A673 (cell line): ENCODE data around the gene ZNF717. TPM values are rescaled to one million over a fixed set of nuclear protein-coding genes. Genes with fewer than 3 reads are reported as not detected.
"Not testable (repeated sequence)": the region's sequence is repeated elsewhere in the genome, so short reads cannot be mapped to it uniquely, and the experiment has no call there.

Experiments
- BruUV-seq: library from RNA; stranded (reverse); fragments of 400-500 nt; replicated peaks from 2 replicates; lab custom pipeline; 2021; lab: Mats Ljungman, UMichigan
- CTCF ChIA-PET: fragments of 300-600 bp; sonication (Branson Sonifier 250); formaldehyde crosslinking; loops from one replicate; lab custom pipeline; 2022; ENCODE audit warnings: antibody characterized with exemption; lab: Charles Lee
- POLR2A ChIA-PET: fragments of 300-600 bp; sonication (Branson Sonifier 250); formaldehyde crosslinking; loops from one replicate; lab custom pipeline; 2022; ENCODE audit warnings: antibody characterized with exemption; ENCODE audit not compliant: low non-redundant PET; lab: Charles Lee
- DNase-seq: peaks from one replicate; pipeline ENCODE4 v3.0.0-alpha.2; 2015; ENCODE audit warnings: low spot score
- H3K27ac ChIP-seq: fragments of 200-600 bp; sonication (generic); 2 replicates; pipeline ENCODE4 v1.5.1; 2016; ENCODE audit warnings: mixed run types, low read depth, mild to moderate bottlenecking, mixed read lengths, antibody characterized with exemption, low read length; ENCODE audit not compliant: poor library complexity, severe bottlenecking
- H3K27me3 ChIP-seq: fragments of 200-600 bp; sonication (generic); replicated peaks from 2 replicates; pipeline ENCODE4 v1.6.1; 2017; ENCODE audit warnings: mixed run types, low read depth, mild to moderate bottlenecking, mixed read lengths, antibody characterized with exemption, low read length; ENCODE audit not compliant: insufficient read depth, poor library complexity
- H3K36me3 ChIP-seq: fragments of 200-600 bp; sonication (generic); 2 replicates; pipeline ENCODE4 v1.6.1; 2016; ENCODE audit warnings: mixed run types, mild to moderate bottlenecking, mixed read lengths, antibody characterized with exemption, low read length; ENCODE audit not compliant: insufficient read depth, poor library complexity, severe bottlenecking
- H3K4me1 ChIP-seq: fragments of 200-600 bp; sonication (generic); 2 replicates; pipeline ENCODE4 v1.6.1; 2017; ENCODE audit warnings: mixed run types, mild to moderate bottlenecking, mixed read lengths, antibody characterized with exemption, low read length; ENCODE audit not compliant: insufficient read depth, poor library complexity, severe bottlenecking
- H3K4me3 ChIP-seq: fragments of 200-600 bp; sonication (generic); 2 replicates; pipeline ENCODE4 v1.5.1; 2016; ENCODE audit warnings: low read depth, mixed run types, mild to moderate bottlenecking, mixed read lengths, low read length; ENCODE audit not compliant: poor library complexity, severe bottlenecking
- H3K9me3 ChIP-seq: fragments of 200-600 bp; sonication (generic); 2 replicates; pipeline ENCODE4 v1.6.1; 2016; ENCODE audit warnings: mixed run types, low read depth, mild to moderate bottlenecking, mixed read lengths, antibody characterized with exemption, low read length; ENCODE audit not compliant: poor library complexity, severe bottlenecking
- EZH2 ChIP-seq: fragments of 200-600 bp; sonication (generic); IDR thresholded peaks from 2 replicates; pipeline ENCODE4 v1.6.1; 2017; ENCODE audit warnings: borderline replicate concordance, low read depth, mild to moderate bottlenecking, mixed read lengths, antibody characterized with exemption, low read length; ENCODE audit not compliant: poor library complexity, severe bottlenecking
- intact Hi-C: fragments of 100-400 bp; cut with micrococcal nuclease; formaldehyde crosslinking; loops from one replicate; pipeline ENCODE4 v1.10.0; 2022; ENCODE audit not compliant: unreplicated experiment
- total RNA-seq: library from RNA; stranded (reverse); gene quantifications from 2 replicates; pipeline ENCODE4 v1.2.3, GENCODE V29; 2021
- TF ChIP-seq, protein P1 (sequence below): fragments of 300-800, 200-600 bp; sonication (generic); conservative IDR thresholded peaks from 2 replicates; pipeline ENCODE4 v1.5.1; 2017; ENCODE audit warnings: low read depth, mild to moderate bottlenecking, antibody characterized with exemption, low read length, moderate library complexity, mixed read lengths

Gene ZNF717
- total RNA-seq, 1 experiment from 2014 or later = 10.5 TPM

DNA sequence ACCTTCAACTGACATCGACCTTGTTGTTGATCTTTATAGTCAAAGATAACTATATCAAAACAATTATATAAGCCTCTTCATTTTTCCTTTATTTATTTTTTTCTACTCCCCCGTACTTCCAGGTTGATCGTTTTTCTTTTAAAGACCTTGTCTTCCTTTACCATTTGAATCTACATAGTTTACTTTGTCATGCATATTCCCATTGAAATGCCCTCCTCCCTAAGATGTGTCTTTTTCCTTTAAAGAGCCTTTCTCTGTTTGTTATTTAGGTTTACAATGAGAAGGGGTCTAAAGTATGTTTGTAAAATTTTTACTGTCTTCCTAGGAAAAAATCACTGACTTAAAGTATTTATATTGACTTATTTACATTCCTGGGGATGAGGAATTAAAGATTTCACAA lies 29.4 kb upstream of the ZNF717 start:
- H3K27ac ChIP-seq = no peak overlapping the region
- TF ChIP-seq, protein P1, sequence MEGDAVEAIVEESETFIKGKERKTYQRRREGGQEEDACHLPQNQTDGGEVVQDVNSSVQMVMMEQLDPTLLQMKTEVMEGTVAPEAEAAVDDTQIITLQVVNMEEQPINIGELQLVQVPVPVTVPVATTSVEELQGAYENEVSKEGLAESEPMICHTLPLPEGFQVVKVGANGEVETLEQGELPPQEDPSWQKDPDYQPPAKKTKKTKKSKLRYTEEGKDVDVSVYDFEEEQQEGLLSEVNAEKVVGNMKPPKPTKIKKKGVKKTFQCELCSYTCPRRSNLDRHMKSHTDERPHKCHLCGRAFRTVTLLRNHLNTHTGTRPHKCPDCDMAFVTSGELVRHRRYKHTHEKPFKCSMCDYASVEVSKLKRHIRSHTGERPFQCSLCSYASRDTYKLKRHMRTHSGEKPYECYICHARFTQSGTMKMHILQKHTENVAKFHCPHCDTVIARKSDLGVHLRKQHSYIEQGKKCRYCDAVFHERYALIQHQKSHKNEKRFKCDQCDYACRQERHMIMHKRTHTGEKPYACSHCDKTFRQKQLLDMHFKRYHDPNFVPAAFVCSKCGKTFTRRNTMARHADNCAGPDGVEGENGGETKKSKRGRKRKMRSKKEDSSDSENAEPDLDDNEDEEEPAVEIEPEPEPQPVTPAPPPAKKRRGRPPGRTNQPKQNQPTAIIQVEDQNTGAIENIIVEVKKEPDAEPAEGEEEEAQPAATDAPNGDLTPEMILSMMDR = no peak
- no peak for TF ChIP-seq EZH2
- H3K36me3 ChIP-seq = no peaks in the 10 kb centered on the region
- H3K9me3 ChIP-seq = no peaks in the 10 kb centered on the region
- CTCF ChIA-PET = no interaction called here
- BruUV-seq = no TSS peak
- no peaks in the 10 kb centered on the region for H3K27me3 ChIP-seq
- H3K4me1 ChIP-seq = no peaks in the 10 kb centered on the region
- intact Hi-C loops = loop anchor here (5.0 to 10.0 kb wide), 3 partner anchors 233 to 760 kb away; no protein-coding TSS in a partner anchor
- no peak for DNase-seq
- POLR2A ChIA-PET = no interaction called here
- no peak overlapping the region for H3K4me3 ChIP-seq

DNA sequence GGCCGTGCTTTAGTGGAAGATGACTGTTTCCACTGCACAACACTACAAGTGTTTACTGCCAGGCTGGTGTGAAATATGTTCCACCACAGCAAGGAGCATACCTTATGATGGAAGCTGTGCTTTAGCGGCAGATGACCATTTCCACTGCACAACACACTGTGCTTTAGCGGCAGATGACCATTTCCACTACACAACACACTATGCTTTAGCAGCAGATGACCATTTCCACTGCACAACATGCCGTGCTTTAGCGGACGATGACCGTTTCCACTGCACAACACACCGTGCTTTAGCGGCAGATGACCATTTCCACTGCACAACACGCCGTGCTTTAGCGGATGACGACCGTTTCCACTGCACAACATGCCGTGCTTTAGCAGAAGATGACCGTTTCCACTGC lies 2.8 kb downstream of the ZNF717 start:
- TF ChIP-seq, protein P1 = no peak
- no peak for TF ChIP-seq EZH2
- DNase-seq = no peak
- no peaks in the 10 kb centered on the region for H3K27me3 ChIP-seq
- H3K4me1 ChIP-seq = no peaks in the 10 kb centered on the region
- H3K27ac ChIP-seq = no peak overlapping the region
- no TSS peak for BruUV-seq
- ChIA-PET POLR2A (no interaction called here), CTCF (no interaction called here)
- intact Hi-C loops = no loop called here
- H3K9me3 ChIP-seq = no peaks in the 10 kb centered on the region
- H3K36me3 ChIP-seq = no peaks in the 10 kb centered on the region
- no peak overlapping the region for H3K4me3 ChIP-seq

DNA sequence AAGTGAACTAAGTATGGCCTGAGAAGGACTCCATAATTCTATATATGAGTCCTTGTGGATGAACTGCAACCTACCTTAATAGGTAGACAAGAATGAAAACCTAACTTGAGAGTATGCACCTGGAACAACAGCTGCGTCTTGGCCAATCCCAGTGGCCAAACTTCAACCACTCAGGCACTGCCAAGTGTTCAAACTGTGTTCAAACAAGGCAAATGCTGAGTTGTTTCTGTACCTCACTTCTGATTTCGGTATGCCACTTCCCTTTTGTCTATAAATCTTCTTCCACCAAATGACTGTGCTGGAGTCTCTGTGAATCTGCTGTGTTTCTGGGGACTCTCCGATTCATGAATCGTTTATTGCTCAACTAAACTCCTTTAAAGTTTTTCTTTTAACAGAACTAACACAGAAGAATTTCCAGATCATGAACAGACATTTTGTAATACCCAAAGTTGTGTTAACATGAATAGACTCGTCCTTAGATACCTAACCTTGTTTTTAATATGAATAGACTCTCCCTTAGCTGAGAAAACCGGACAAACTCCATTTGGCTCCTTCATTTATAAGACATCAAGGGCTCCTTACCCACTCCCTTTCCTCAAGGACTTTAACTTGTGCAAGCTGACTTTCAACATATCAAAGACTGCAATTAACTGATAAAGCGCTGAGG lies 4.1 kb downstream of the ZNF717 start:
- BruUV-seq = no TSS peak
- H3K27me3 ChIP-seq = no peaks in the 10 kb centered on the region
- TF ChIP-seq EZH2 = no peak
- H3K4me1 ChIP-seq = no peaks in the 10 kb centered on the region
- ChIA-PET POLR2A (no interaction called here), CTCF (no interaction called here)
- H3K36me3 ChIP-seq = no peaks in the 10 kb centered on the region
- intact Hi-C loops = no loop called here
- no peak overlapping the region for H3K4me3 ChIP-seq
- no peak for DNase-seq
- H3K27ac ChIP-seq = no peak overlapping the region
- H3K9me3 ChIP-seq = no peaks in the 10 kb centered on the region

DNA sequence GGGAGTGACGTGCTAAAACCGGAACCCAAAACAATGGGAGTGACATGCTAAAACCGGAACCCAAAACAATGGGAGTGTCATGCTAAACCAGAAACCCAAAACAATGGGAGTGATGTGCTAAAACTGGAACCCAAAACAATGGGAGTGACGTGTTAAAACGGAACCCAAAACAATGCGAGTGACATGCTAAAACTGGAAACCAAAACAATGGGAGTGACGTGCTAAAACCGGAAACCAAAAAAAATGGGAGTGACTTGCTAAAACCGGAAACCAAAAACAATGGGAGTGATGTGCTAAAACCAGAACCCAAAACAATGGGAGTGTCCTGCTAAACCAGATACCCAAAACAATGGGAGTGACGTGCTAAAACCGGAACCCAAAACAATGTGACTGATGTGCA lies 7.6 kb downstream of the ZNF717 start:
- H3K9me3 ChIP-seq, POLR2A ChIA-PET, H3K4me3 ChIP-seq, BruUV-seq, H3K27me3 ChIP-seq, CTCF ChIA-PET, intact Hi-C loops, H3K27ac ChIP-seq, DNase-seq, H3K4me1 ChIP-seq, H3K36me3 ChIP-seq: not testable (repeated sequence)

DNA sequence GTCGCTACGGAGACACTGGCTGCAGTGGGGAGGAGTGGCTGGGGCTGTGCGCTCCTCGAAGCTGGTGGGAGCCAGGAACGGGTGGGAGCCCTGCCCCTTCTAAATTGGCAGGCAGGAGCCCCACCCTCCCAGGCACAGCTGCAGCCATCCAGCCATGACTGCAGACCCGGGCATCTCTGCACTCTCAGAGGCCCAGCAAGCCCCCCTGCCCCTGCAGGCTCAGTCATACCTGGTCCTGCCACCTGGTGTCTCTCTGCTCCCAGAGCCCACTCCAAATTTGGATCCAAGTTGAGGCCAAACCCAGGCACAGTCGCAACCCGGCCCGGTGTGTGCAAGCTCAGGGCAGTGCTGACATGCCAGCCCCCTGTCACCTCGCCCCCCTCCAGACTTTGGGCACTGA lies 13.7 kb downstream of the ZNF717 start:
- DNase-seq, CTCF ChIA-PET, BruUV-seq, H3K4me1 ChIP-seq, POLR2A ChIA-PET, H3K4me3 ChIP-seq, H3K27ac ChIP-seq, intact Hi-C loops, H3K36me3 ChIP-seq, H3K27me3 ChIP-seq, H3K9me3 ChIP-seq: not testable (repeated sequence)
